Hepatocyte (in vitro differentiated cells): Measurements from ENCODE around the gene TPGS2. TPM values are rescaled to one million over a fixed set of nuclear protein-coding genes. Genes with fewer than 3 reads are reported as not detected.

Experiments used
- DNase-seq: peaks from one replicate; pipeline ENCODE4 v3.0.0-alpha.2; 2016; ENCODE audit warnings: low spot score
- H2AFZ ChIP-seq: fragments of 200-600 bp; sonication (generic); 2 replicates; pipeline ENCODE4 v1.6.0; 2016; ENCODE audit warnings: antibody characterized with exemption, mild to moderate bottlenecking
- H3K27ac ChIP-seq: fragments of 200-600 bp; sonication (generic); 2 replicates; pipeline ENCODE4 v1.5.1; 2016; ENCODE audit warnings: mild to moderate bottlenecking
- H3K27me3 ChIP-seq: fragments of 200-600 bp; sonication (generic); 2 replicates; pipeline ENCODE4 v1.6.1; 2016
- H3K36me3 ChIP-seq: fragments of 200-600 bp; sonication (generic); replicated peaks from 2 replicates; pipeline ENCODE4 v1.5.1; 2016; ENCODE audit warnings: low read depth; ENCODE audit not compliant: insufficient read depth
- H3K4me1 ChIP-seq: fragments of 200-600 bp; sonication (generic); 2 replicates; pipeline ENCODE4 v1.5.1; 2016; ENCODE audit warnings: mild to moderate bottlenecking, moderate library complexity; ENCODE audit not compliant: insufficient read depth
- H3K4me2 ChIP-seq: fragments of 200-600 bp; sonication (generic); 2 replicates; pipeline ENCODE4 v1.6.0; 2016
- H3K4me3 ChIP-seq: fragments of 200-600 bp; sonication (generic); 2 replicates; pipeline ENCODE4 v1.5.1; 2016; ENCODE audit warnings: mild to moderate bottlenecking
- H3K79me2 ChIP-seq: fragments of 200-600 bp; sonication (generic); 2 replicates; pipeline ENCODE4 v1.6.0; 2017; ENCODE audit warnings: mild to moderate bottlenecking
- H3K9me2 ChIP-seq: fragments of 200-600 bp; sonication (generic); replicated peaks from 2 replicates; pipeline ENCODE4 v1.6.0; 2017; ENCODE audit warnings: mild to moderate bottlenecking; ENCODE audit not compliant: insufficient read depth
- H3K9me3 ChIP-seq: fragments of 200-600 bp; sonication (generic); 2 replicates; pipeline ENCODE4 v1.5.1; 2016; ENCODE audit warnings: low read depth, mild to moderate bottlenecking
- H4K20me1 ChIP-seq: fragments of 200-600 bp; sonication (generic); 2 replicates; pipeline ENCODE4 v1.6.0; 2016; ENCODE audit warnings: mild to moderate bottlenecking; ENCODE audit not compliant: insufficient read depth, poor library complexity, severe bottlenecking
- CTCF ChIP-seq: fragments of 200-600 bp; sonication (generic); IDR thresholded peaks from 2 replicates; pipeline ENCODE4 v1.5.1; 2016; ENCODE audit warnings: antibody characterized with exemption, mild to moderate bottlenecking; ENCODE audit not compliant: poor library complexity
- EZH2 ChIP-seq: fragments of 200-600 bp; sonication (generic); IDR thresholded peaks from 2 replicates; pipeline ENCODE4 v1.6.1; 2016; ENCODE audit warnings: antibody characterized with exemption, mild to moderate bottlenecking, borderline replicate concordance
- EZH2phosphoT487 ChIP-seq: fragments of 200-600 bp; sonication (generic); IDR thresholded peaks from one replicate; pipeline ENCODE4 v1.6.1; 2018; ENCODE audit warnings: antibody characterized with exemption, mild to moderate bottlenecking, low read depth, moderate library complexity; ENCODE audit not compliant: unreplicated experiment, severe bottlenecking
- WGBS: methylation state at CpG from one replicate; pipeline ENCODE4 v1.1.6; 2016; ENCODE audit warnings: low lambda C conversion rate; ENCODE audit errors: missing lambda C conversion rate; 5-methylcytosine and 5-hydroxymethylcytosine counted together
- polyA plus RNA-seq: library from polyadenylated mRNA; unstranded; fragments of >200 nt; fragmentation: Nextera tagmentation; extraction: Ambion mirVana; gene quantifications from 2 replicates; pipeline ENCODE4 v1.2.1, GENCODE V29; 2016
- total RNA-seq: library from RNA; depleted of rRNA; stranded (reverse); fragments of >200 nt; gene quantifications from 2 replicates; pipeline ENCODE4 v1.2.3, GENCODE V29; 2014

The TPGS2 gene
- total and polyA plus RNA-seq, 2 experiments from 2014 or later = 57.0 to 83.0 TPM

GRCh38 chr18:36761186-36761698 lies 67.6 kb downstream of the TPGS2 start:
- no peaks in the 10 kb centered on the region for H3K9me2 ChIP-seq
- no peak overlapping the region for H3K27ac ChIP-seq
- H3K27me3 ChIP-seq = no peaks in the 10 kb centered on the region
- no peak overlapping the region for H3K4me2 ChIP-seq
- no peak for DNase-seq
- H3K9me3 ChIP-seq = no peaks in the 10 kb centered on the region
- no peaks in the 10 kb centered on the region for H3K4me1 ChIP-seq
- WGBS = 79% methylated on average over 12 of the region's 12 CpGs
- H3K36me3 ChIP-seq = no peaks in the 10 kb centered on the region
- no peak for TF ChIP-seq EZH2phosphoT487
- TF ChIP-seq CTCF = no peak
- no peak for TF ChIP-seq EZH2
- no peak overlapping the region for H3K4me3 ChIP-seq
- H2AFZ ChIP-seq = no peak overlapping the region
- no peaks in the 10 kb centered on the region for H3K79me2 ChIP-seq
- H4K20me1 ChIP-seq = no peaks in the 10 kb centered on the region

DNA sequence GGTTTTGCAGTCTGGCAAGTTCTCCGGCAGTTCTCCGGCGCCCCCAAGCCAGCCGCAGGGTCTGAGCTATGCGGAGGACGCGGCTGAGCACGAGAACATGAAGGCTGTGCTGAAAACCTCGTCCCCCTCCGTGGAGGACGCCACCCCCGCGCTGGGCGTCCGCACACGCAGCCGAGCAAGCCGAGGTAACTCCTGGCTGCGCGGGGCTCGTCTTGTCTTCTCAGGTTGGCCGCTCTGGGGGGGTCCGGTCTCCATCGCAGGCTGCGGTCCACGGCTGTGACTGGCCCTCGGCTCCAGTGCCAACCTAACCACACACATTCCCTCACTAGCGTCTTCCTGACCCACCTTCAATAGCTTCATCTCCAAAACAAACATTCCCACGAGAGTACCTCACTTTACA lies 68.2 kb downstream of the TPGS2 start:
- no peak overlapping the region for H3K27ac ChIP-seq

GRCh38 chr18:36759167-36759776 lies 69.5 kb downstream of the TPGS2 start:
- Histone ChIP-seq H3K9me2 (no peaks in the 10 kb centered on the region), H3K79me2 (no peaks in the 10 kb centered on the region), H3K36me3 (no peaks in the 10 kb centered on the region), H3K27ac (no peak overlapping the region), H3K4me3 (no peak overlapping the region), H3K4me1 (no peaks in the 10 kb centered on the region), H3K9me3 (no peaks in the 10 kb centered on the region), H3K4me2 (no peak overlapping the region), H2AFZ (no peak overlapping the region), H4K20me1 (no peaks in the 10 kb centered on the region), H3K27me3 (no peaks in the 10 kb centered on the region)
- TF ChIP-seq EZH2phosphoT487 (no peak), CTCF (no peak), EZH2 (no peak)
- DNase-seq = no peak
- WGBS = 56% methylated on average over 6 of the region's 6 CpGs

More for the DNA sequence above, 68.2 kb downstream of the TPGS2 start:
- Histone ChIP-seq H2AFZ (no peak overlapping the region), H3K36me3 (no peaks in the 10 kb centered on the region), H3K27me3 (no peaks in the 10 kb centered on the region), H3K9me3 (no peaks in the 10 kb centered on the region), H3K9me2 (no peaks in the 10 kb centered on the region), H3K79me2 (no peaks in the 10 kb centered on the region), H3K4me3 (no peak overlapping the region), H3K4me2 (no peak overlapping the region), H3K4me1 (no peaks in the 10 kb centered on the region), H4K20me1 (no peaks in the 10 kb centered on the region)
- TF ChIP-seq EZH2 = no peak
- no peak for TF ChIP-seq CTCF
- no peak for TF ChIP-seq EZH2phosphoT487
- DNase-seq = no peak
- WGBS = 94% methylated on average over 29 of the region's 29 CpGs
